ENCODE results near the gene CCNL2.
"Not testable (repeated sequence)": the region's sequence is repeated elsewhere in the genome, so short reads cannot be mapped to it uniquely, and the experiment has no call there.

The CCNL2 gene

DNA sequence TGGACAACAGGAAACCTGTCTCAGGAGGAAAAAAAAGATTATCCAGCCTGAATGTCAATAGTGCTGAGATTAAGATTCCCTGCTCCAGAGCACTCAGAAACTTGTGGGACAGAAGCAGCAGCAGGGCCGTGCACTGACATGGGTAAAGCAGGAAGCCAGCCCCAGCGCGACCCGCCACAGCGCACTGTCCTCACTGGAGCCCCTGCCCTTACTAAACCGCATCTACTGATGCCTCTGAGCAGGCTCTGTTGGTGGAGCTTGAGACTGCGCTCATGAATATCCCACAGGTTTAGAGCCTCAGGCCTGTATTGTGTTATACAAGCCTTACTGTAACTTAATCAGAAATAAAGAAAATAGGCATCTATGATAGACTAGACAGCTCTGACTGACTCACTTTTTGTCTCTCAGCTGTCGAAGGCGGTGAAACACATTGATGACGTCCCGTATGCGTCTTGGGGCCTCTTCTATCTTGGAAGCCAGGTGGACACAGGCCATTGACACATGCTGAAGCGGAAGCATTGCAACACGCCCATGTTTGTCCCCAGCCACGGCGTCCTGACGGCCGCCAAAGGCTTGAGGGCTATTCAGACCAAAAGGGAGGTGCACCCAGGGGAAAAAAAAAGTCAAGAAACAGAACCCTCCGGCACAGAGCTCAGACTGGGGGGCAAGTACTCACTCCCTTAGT, 1.2 kb downstream of the CCNL2 start:
- no peak for DNase-seq

- no peak for DNase-seq
Observed at GRCh38 chr1:1395166-1395565, 4.0 kb downstream of the CCNL2 start.

DNA sequence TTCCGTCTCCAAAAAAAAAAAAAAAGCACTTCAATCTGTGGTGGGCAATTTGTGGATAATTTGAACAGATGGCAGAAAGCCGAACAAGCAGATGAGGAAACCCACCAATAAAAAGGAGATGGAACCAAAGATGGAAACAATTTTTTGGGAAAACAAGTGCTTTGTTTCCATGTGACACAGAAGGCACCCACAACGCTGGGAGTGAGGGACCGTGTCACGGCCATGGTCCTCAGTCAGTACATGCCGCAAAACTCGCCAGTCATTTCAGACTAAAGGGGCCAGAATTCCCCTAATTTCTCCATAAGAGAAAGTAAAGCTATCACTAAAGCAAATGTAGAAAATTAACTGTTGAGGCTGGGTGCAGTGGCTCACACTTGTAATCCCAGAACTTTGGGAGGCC, 5.0 kb downstream of the CCNL2 start:
- no peak for DNase-seq

GRCh38 chr1:1393428-1393827, 5.7 kb downstream of the CCNL2 start:
- no peak for DNase-seq

- DNase-seq = no peak
Observed at GRCh38 chr1:1393014-1393413, 6.1 kb downstream of the CCNL2 start.

DNA sequence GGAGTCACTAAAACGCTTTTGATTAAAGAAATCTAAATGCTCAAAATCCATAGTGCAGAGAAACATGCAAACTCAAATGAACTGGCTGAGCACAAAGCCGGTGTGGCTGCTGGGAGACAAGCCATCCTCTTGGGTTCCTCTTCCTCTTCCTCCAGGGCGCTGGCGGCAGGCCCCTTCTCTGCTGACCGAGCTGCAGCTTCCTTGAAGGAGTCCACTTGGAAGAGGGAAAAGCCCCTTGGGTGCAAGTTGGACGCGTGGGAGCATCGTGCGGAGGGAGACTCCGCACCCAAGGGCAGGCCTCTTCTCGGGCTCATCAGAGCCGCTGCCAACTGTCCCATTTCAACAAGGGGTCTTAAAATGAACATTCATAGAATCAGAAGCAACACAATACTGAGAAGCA, 7.9 kb downstream of the CCNL2 start:
- DNase-seq = no peak

DNA sequence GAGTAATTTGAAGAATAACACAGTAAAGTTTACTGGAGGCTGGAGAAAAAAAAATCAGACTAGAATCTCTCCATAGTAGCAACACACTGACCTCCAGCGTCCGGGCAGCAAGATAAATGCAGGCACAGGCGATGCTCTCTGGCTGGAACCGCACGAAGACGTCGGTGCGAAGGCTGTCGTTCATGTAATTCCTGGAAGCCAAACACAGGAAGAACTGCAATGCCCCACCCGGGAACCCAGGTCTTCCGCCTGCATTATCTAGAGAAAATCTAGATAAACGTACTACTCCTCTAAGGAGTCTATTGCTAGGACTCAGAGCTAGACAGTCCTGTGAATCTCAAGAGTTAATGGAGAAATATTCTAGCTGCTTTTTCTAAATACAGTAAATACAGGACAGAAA, 8.5 kb downstream of the CCNL2 start:
- DNase-seq = no peak

DNA sequence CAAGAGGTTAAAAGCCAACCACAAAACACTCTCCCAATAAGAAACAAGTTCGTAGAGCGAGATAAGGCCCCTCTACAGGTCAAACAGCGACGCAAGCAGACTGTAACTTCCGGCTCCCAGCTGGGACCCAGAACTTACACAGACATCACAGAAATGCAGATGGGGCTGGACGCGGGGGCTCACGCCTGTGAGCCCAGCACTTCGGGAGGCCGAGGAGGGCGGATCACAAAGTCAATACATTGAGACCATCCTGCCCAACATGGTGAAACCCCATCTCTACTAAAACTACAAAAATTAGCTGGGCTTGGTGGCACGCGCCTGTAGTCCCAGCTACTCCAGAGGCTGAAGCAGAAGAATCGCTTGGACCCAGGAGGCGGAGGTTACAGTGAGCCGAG, 11.1 kb downstream of the CCNL2 start:
- no peak for DNase-seq

GRCh38 chr1:1387098-1388077, 11.7 kb downstream of the CCNL2 start:
- no peak for DNase-seq

- DNase-seq = no peak
Observed at GRCh38 chr1:1385931-1386330, 13.2 kb downstream of the CCNL2 start.

DNA sequence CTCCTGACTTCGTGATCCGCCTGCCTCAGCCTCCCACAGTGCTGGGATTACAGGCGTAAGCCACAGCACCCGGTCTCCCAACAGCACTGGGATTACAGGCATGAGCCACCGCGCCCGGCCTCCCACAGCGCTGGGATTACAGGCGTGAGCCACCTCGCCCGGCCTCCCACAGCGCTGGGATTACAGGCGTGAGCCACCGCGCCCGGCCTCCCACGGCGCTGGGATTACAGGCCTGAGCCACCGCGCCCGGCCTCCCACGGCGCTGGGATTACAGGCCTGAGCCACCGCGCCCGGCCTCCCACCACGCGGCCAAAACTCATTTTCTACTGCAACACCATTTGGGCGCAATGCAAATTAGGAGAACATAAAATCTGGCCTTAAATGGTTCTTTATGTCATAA, 13.8 kb downstream of the CCNL2 start:
- DNase-seq = not testable (repeated sequence)

DNA sequence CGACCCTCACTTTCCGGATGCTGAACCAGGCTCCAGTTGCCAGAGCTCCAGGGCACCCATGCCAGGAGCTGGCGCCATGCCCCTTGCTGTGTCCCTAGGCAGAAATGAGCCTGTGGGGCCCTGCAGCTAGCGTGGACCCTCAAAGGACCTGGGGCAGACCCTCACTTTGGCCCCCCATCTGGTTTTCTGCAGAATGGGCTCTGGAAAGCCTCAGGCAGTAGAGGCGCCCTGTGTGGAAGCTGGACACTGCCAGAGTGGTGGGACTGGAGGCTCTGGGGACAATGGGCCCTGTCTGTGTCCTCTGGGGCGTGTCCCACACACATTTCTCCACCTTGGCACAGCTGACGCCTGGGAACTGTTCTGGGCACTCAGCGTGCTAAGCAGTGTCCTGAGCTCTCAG, 17.8 kb downstream of the CCNL2 start:
- DNase-seq = no peak

DNA sequence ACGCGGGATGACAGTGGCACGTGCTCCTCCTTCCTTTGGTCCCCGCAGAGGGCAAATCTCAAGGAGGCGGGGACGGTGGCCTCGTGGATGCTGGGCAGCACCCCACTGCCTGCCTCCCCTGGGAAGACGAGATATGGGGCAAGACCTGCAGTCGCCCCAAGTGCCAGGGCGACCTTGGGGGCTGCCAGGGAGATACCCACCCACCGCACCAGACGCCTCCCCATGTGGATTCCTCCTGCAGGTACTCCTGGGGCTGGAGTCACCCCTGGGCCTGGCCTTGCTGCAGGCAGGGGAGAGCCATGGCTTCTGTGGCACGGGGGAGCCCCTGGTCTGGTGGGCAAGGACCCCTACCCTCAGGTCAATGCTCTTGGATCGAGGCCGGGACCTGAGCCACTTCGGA, 18.3 kb downstream of the CCNL2 start:
- DNase-seq = no peak

DNA sequence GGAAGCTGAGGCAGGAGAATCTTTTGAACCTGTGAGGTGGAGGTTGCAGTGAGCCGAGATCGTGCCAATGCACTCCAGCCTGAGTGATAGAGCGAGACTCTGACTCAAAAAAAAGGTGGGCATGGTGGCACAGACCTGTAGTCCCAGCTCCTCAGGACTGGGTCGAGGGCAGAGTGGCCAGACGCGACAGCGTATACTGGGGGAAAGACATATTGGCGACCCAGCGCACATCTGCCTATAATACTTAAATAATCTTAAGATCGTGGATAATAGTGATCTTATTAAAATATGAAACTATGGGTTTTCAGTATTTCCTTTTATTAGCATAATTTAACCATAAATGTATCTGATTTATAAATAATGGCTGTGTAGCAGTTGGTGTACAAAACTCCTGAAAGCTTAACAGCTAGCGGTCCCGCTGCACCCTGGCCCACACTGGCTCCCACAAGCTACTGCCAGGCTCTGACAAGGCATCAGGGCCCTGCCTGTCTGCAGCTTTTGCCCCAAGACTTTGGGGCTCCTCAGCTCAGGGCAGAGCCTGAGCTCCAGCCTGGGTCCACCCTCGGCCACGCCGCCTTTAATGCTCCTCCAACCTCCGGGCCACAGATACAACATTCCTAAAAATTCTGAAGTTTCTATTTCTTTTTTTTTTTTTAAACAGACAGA, 21.5 kb downstream of the CCNL2 start:
- no peak for DNase-seq

DNA sequence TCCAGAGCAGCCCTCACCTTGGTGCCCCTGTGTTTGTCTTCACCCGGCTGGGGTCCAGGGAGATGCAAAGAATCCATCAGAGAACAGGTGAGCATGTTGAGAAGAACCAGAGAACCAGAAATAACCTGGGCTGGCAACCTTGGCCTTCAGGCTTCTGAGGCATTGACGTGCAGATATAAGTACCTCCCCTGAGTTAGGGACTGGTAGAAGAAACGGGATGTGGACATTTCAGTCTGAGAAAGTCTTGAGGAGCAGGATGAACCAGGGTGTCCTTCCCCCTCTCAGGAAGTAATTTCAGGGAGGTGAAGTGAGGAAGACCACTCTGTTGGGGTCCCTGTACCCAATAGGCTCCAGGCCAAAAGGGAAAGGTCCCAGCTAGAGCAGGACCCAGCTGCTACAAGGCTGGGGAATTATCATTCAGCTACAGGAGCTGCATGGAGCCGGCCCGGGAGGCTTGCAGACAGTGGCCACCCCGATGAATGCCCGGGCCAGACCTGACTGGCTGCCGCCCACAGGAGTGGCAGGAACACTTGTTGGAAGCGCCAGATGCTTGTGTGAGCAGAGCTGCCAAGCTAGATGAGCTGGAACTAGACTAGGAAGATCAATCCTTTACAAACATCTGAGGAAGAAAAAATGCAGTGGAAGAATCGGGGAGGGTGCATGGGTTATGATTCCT, 22.4 kb downstream of the CCNL2 start:
- DNase-seq = no peak

GRCh38 chr1:1374929-1375662, 24.0 kb downstream of the CCNL2 start, which contains the start of gene AURKAIP1:
Gene AURKAIP1, minus strand, starts transcription at chr1:1375207. Its CDS starts 451 bp downstream, at chr1:1374756.
- peak; percentile 91 to 99 (median 95) for DNase-seq

DNA sequence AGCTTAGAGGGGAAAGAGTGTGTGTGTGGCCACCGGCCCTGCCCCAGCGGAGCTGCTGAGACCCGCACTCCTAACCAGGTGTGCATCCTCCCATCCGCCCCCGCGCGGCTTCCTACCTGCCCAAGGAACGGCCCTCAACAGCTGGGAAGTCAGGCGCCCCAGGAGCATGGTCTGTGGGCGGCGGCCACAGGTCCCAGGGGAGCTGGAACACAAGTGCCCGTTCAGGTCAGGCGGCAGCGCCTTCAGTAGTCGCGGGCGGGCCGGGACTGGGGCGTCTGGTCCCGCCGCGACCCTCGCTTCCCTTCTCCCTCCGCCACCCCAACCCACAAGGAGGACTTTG, 24.6 kb downstream of the CCNL2 start:
- no peak for DNase-seq

- DNase-seq = no peak
Observed at GRCh38 chr1:1373815-1374588, 25.1 kb downstream of the CCNL2 start.

DNA sequence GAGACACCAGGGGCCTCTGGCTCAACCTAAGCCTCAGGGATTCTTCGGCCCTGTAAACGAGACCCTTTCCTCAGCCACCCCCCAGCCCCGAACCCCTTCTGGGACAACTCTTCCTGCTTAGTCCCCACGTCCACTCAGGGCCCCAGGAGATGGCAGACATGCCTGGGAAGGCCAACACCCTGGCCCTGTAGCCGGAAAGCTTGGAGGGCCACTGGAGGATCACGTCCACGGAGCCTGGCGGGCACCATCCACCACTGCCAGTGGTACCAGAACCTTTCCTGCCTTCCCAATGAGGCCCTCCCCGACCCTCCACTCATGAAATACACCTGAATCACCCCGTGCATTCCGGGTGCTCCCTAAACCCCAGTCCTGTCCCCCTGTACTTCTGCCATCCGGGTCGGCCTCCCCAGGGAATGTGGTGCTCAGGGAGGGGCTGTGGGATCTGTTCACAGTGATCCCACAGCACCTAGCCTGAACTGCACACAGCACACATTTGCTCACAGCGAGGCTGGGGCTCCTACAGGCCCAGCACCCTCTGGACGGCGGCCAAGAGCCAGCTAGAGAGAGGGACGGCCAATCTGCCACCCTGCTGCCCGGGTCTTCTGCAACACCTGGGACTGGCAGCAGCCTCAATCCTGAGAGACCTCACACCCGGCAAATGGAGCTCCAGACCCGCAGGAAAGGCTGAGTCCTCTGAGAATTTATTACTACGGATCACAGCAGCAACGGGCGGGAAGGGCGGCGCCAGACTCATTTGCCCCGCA, 25.9 kb downstream of the CCNL2 start:
- DNase-seq = no peak

Data from T-helper 1 cell (primary cell).